CD4-positive, alpha-beta T cell treated with Interleukin-4 for 4 hours (primary cell): Measurements from ENCODE around the gene PPP1R16B.

Experiments
- DNase-seq: peaks from one replicate; pipeline ENCODE4 v3.0.0-alpha.2; 2020

Gene PPP1R16B

DNA sequence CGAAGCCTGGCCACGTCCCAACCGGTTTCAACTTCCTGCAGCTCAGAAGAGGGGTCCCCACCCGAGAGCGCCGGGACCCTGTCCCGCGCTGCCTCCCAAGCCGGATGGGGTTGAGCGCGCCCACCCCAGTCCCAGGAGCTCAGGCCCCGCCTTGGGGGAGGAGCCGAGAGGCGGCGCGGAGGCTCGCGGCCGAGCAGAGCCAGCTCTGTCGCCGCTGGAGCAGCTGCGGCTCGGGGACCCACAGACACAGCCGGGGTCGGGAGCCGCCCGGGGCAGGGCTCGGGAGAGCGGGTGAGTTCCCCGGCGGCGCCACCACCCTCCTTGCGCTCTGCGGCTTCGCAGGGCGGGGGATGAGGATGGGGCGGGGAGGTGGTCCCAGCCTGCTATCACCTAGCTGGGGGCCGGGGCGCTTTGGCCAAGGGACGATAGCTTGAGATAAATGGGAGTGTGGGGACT lies at the start of gene PPP1R16B:
Gene PPP1R16B (plus strand): TSS at position 196 of the 456 bp plus-strand sequence. CDS start 30,229 bp downstream, outside the sequence.
- DNase-seq, result peak; percentile 53

DNA sequence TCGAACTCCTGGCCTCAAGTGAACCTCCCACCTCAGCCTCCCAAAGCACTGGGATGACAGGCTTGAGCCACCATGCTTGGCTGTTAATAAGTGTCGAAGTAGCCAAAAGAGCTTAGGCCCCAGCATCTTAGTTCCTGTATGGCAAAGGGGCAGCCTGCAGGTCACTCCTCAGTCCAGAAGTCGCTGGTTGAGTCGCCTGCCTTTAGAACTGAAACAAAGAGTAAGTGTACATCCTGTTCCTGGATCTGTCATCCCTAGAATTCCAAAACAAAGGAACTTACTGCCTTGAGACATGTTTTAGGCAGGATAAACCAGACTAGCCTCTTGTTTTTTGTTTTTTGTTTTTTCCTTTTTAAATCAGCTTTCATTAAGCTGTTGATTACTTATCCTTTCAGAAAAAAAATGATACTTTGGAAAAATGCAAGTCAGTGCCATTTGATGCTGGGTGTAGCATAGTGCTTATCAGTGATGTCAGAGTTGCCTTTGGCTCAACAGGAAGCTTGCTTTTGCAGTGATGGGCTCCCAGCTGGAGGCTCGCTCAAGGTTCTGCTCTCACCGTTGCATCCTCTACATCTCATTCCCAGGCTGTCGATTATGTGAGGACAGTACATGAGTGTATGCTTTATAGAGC lies 48.2 kb upstream of the PPP1R16B start:
- no peak for DNase-seq

DNA sequence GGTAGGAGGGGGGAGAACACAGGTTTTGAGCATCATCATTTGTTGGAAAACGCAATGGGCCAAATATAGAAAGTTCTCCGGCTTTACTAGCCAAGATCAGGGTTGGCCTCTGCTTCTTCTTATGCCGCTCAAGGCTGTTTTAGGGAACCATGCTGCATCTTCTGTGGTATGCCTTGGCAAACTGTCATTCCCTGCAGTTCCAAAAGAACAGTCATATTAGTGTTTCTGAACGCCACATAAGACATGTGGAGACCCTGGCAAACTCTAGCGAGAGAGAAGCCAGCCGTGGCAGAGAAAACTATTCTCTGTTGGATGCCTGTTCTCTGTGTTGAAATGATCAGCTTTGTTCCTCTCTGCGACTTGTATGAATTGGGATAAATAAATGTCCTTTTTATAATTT lies 46.4 kb upstream of the PPP1R16B start:
- DNase-seq, result no peak

DNA sequence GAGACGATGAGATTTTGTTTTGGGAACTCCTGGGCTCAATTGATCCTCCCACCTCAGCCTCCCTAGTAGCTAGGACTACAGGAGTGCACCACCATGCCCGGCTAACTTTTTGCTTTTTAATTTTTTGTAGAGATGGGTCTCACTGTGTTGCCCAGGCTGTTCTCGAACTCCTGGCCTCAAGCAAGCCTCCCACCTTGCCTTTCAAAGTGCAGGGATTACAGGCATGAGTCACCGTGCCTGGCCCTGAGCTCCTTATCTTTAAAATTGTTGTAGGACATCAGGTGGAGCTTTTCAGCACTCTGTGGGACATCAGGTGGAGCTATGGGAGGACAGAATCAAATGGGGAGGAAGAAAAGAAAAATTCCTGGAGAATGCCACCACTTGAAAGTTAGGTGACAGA lies 44.5 kb upstream of the PPP1R16B start:
- DNase-seq, result no peak

DNA sequence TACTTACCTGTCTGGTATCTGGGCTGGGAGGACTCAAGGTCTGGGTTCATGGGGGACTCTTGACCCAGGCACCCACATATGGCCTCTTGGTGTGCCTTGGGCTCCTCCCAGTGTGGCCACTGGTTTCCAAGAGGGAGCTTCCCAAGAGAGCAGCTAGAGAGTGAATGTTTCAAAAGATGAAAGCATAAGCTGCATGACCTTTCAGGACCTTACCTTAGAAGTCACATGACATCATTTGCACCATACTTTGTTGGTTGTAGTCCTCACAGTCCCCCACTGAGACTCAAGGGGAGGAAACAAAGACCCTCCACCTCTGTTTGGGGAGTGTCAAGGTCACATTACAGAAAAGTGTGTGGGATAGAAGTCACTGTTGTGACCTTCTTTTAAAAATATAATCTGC lies 43.3 kb upstream of the PPP1R16B start:
- DNase-seq, result no peak

DNA sequence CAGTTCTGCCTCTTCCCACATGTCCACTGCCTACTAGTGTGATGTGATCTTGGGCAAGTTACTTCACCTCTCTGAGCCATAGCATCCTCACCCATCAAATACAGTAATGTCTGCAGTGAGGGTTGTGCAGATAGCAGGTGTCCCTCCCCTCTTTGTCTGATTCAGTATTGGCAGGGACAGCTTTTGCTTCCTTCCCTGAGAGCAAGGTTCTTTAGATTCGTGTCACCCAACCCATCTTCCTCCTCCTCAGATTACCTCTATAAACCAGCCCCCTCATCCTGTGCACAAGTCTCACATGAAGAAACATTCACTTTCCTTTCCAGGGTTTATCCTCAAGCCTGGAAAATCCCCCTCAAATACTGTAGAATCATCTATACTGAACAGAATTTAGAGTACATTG lies 41.9 kb upstream of the PPP1R16B start:
- DNase-seq, result no peak

DNA sequence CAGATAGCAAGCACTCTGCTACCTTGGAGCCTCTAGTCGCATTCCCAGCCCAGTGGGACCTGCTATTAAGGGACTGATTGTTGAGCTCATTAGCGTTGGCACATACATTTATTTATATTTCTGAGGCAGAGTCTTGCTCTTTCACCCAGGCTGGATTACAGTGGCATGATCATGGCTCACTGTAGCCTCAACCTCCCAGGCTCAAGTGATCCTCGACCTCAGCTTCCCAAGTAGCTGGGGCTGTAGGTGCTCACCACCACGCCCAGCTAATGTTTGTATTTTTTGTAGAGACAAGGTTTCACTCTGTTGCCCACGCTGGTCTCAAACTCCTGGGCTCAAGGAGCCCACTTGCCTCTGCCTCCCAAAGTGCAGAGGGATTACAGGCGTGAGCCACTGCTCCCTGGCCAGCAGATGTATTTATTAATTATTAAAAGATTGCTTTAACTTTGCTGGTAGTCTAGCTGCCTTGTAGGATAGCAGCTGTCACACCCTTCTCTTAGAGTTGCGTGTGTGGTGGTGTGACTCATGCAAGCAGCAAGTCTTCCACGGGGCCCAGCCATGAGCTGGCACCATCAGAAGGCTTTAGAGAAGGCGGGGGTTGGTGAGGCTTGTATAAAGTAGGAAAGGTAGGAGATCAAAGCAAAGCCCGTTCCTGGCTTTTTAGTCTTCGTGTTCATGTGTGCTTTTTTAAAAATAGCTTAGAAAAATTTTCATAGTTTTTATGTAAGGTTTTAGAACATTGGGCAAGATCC lies 40.8 kb upstream of the PPP1R16B start:
- peak; percentile 18 for DNase-seq

DNA sequence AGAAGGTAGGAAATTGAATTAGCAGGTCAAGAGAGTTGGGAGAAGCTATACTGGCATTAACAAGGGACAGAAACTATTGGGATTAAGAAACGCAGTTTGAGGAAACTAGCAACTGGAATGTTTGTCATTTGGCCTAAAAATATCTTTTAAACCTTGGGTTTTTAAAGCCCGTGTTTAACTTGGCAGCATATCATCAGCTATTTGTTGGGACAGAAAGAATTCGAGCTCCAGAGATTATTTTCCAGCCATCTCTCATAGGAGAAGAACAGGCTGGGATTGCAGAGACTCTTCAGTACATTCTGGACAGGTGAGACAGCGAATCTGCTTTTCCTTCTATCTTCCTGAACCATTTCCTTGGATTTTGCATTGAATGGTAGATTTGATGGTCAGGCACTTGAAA lies 39.4 kb upstream of the PPP1R16B start:
- no peak for DNase-seq

DNA sequence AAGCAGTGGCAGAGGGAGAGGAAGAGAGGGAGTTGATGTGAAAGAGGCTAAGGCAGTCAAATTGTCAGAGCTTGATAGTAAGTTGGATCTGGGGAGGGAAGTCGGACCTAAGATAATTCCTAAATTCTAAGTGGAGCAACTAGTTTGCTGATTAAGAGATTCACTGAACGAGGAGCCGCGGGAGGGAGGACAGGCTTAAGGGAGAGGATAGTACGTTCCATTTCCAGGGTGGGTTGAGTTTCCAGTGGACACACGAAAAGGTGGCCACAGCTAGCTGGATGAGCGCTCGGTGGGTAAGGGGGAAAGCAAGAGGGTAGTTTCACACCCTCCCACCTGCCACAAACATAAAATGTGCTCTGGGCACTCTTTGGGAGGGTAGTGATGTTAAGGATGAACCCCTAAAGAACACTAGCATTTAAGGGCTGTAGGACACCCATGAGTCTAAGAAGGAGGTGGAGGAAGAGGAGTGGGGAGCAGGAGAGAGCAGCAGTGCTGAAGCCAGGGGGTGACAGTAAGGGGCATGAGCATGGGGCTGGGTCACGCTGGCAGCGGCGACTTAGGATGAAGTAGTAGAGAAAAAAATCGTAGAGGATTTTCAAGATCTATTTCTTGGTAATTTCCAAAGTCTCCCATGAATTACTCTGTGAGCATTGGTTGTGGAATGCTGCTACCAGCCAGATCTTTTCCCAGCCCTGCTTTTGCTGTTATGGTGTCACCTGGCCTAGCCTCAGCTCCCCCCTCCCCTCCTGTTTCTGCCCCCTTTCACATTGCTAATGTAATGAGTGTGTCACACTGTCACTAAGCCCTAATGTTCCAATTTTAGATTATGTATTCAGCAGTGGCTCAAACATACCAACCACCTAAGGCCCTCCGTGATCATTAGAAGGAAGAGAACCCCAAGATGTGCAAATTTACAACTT lies 35.9 kb upstream of the PPP1R16B start:
- DNase-seq, result no peak

DNA sequence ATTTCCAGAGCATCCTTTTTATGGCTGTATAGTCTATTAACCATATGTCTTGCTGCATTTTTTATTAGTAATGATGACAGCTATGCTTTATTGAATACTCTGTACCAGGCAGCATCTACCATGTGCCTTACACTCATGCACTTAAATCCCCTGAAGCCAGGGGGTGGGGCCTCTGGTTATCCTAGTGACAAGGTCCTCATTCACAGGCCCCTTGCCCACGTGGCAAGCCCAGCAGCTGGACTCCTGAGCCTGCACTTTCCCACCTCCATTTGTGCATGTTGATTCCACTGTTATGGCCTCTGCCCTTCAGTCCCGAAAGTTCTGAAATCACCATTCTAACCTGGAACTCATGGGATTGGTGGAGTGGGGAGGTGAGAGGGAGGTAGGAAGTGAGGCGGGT lies 35.0 kb upstream of the PPP1R16B start:
- no peak for DNase-seq

DNA sequence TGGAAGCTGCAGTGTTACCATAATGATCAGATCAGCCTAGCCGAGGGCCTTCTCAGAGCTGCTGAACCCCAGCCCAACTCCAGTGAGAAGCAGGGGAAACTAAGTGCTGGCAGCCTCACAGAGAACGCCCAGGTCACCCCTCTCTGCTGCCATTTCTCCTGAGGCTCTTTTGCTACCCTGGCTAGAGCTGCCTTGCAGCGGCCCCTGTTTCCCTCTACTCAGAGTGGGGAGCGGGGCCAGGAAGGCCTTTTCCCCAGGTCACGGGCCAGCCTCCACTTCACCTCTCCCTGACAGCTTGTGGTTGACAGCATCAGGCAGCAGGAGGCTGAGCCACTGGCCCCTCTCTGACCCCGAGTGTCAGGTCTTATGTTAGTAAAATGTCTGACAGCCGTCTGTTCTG lies 34.5 kb upstream of the PPP1R16B start:
- DNase-seq, result no peak

DNA sequence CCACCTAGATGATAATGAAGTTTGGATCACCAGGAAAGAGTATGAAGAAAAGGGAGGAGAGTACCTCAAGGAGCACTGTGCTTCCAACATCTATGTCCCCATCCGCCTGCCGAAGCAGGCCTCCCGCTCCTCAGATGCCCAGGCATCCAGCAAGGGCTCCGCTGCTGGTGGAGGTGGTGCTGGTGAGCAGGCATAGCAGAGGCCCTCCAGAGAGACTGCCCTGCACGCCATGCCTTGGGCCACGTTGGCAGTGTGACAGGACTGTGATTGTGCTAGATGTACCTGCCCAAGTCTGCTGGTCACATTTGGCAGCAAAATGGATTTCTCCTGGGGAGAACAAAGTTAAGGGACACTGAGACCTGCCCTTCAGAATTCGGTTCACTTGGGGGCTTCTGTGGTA lies 33.9 kb upstream of the PPP1R16B start:
- DNase-seq, result no peak

DNA sequence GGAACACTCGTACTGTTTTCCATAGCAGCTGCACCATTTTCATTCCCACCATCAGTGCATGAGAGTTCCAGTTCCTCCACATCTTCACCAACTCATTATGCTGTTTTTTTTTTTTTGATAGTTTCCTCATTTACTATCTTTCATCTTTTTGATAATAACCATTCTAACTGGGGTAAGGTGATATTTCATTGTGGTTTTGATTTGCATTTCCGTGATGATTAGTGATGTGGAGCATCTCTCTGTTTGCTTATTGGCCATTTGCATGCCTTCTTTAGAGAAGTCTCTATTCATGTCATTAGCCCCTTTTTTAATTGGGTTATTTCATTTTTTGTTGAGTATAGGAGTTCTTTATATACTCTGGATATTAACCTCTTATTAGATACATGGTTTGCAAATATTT lies 31.3 kb upstream of the PPP1R16B start:
- no peak for DNase-seq

DNA sequence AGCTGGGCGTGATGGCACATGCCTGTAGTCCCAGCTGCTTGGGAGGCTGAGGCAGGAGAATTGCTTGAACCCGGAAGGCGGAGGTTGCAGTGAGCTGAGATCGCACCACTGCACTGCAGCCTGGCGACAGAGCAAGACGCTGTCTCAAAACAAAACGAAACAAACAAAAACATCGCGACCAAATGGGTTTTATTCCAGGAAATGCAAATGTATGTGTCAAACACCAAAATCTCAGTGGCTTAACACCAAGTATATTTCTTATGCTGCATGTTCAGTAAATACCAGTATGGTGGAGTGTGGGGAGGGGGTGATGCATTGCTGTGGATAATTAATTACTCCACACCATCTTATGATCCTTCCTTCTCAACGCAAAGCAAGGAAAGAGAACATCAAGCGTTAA lies 29.1 kb upstream of the PPP1R16B start:
- peak; percentile 37 for DNase-seq

DNA sequence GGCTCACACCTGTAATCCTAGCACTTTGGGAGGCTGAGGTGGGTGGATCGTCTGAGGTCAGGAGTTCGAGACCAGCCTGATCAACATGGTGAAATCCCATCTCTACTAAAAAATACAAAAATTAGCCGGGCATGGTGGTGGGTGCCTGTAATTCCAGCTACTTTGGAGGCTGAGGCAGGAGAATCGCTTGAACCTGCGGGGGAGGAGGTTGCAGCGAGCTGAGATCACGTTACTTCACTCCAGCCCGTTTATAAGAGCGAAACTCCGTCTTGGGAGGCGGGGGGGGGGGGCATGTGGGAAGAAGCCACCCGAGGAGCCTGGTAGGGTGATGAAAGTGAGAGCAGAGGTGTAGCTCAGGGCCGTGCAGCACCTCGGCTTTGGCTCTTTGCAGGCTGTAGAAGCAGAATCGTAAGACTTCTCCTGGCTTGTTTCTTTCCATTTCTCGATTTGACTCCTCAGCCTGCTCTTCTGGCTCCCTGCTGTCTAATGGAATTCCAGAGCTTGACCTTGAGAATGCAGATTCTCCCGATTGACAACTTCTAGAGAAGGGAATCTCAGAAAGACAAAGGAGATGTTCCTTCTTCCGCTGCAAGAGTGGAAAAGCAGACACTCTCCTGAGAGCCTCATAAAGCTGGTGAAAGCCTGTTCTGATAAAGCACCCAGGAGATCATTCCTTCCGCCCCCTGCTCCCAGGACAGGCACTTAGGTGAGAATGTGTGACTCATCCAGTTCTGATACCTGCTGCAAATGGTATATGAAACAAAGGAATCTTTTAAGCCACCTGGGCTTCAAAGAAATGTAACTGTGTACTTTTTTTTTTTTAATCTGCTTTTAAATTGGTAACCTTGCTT lies 26.0 kb upstream of the PPP1R16B start:
- no peak for DNase-seq

DNA sequence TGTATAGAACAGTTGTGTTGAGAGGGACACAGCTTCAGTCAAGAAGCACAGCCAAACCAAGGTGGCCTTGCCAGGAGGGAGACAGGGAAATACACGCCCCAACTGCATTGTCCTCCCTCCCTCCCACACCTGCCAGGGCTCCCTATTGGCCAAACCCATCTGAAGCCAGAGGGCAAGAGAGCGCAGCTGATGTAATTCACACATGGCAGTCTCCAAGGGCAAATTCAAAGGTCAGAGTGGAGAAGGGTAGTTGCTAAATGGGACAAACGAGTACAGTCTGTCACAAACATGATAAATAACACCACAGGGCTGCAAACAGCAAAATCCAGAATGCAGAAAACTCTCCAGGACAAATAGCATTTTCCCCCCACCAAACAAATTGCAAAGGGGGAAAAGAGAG lies 23.2 kb upstream of the PPP1R16B start:
- DNase-seq, result no peak

DNA sequence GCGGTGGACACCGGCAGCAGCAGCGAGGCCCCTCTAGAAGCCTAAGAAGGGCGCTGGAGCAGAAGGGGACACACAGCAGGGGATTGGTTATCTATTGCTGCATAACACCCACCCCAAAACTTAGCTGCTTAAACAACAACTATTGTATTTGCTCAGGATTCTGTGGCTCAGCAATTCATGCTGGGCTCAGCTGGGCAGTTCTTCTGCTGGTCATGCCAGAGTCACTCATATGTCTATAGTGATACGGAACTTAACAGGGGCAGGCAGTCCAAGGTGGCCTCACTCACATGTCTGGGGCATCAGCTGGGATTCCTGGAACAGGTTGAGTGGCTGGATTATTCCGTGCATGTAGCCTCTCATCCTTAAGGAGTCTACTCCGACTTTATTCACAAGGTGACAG lies 17.6 kb upstream of the PPP1R16B start:
- no peak for DNase-seq

DNA sequence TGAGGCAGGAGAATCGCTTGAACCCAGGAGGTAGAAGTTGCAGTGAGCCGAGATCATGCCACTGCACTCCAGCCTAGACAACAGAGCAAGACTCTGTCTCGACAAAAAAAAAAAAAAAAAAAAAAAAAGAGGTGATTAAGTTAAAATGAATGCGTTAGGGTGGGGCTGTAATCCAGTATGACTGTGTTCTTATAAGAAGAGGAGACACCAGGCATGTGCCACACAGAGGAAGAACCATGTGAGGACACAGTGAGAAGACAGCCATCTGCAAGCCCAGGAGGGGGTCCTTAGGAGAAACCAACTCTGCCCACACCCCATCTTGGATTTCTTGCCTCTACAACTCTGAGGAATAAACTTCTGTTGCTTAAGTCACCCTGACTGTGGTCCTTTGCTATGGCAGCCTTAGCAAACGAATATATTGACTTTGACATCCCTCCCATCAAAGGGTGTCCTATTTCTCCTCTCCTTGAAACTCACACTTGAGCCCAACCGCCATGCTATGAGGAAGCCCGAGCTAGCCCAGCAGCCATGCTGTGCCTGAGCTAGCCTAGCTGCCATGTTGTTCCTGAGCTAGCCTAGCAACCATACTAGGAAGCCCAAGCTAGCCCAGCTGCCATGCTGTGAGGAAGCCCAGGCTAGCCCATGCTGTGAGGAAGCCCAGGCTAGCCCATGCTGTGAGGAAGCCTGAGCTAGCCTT lies 15.8 kb upstream of the PPP1R16B start:
- no peak for DNase-seq

DNA sequence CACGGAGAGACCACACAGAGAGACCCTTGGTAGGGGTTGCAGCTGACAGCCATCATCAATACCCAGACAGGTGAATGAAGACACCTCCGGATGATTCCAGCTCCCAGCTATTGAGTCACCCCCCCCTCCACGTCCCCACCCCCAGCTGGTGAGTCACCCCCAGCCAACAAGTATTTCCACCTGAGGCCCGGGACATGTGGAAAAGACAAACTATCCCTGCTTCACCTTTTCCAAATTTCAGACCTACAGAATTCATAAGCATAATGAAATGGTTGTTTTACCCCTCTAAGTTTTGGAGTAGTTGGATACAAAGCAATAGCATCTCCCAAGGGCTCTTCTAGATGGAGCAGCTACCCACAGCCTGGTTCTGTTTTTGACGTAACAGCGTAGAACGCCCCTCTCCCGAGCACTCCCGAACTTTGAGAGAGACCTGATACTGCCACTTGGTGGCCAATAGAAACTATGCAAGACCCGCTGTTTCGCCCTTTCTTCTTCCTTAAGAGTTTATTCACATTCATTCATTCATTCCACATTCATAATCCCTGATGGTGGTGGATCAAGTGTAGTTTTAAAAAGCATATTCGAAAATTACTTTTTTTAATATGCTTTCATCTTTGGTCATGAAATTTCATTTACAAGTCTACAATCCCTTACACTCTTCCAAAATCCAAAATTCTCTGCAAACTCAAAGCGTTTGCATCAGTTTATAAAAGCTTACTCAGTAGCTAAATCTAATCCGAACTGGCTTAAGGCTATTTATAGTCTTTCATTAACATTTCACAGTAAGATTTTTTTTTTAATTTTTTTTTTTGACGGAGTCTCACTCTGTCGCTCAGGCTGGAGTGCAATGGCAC lies 15.1 kb upstream of the PPP1R16B start:
- DNase-seq, result peak; percentile 35

DNA sequence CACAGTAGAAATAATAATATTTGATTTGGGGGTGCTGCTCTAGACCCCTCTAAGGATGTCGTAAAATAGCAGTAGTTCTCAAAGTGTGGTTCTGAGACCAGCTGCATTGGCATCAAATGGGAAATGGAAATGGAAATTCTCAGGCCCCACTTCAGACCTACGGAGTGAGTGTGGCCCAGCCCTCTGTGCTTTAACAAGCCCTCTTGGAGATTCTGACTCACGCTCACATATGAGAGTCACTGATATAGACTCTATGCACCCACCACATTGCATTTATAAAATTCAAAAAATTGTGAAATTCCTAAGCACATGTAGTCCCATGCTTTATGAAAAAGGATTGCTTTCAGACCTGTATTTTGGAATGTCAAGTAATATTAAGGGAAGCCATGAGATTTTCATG lies 14.2 kb upstream of the PPP1R16B start:
- no peak for DNase-seq

DNA sequence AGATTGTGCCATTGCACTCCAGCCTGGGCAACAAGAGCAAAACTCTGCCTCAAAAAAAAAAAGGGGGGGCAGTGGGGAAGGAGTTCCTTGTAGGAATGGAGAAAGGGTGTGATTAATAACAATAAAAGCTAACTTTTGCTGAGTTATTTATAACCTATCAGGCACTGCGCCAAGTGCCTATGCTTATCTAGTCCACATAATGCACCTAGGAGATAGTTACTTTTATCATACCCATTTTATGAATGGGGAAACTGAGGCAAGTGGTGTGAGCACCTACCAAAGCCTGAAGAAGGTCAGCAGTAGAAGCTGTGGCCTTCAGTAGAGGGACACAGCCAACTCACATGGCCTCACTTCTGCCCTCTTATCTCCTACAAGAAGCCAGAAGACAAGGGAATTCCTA lies 13.6 kb upstream of the PPP1R16B start:
- DNase-seq, result no peak
